Liver (tissue), 9 donors: ENCODE measurements around the gene NLRP4. TPM values are rescaled to one million over a fixed set of nuclear protein-coding genes. Genes with fewer than 3 reads are reported as not detected.

ENCODE experiments used
- DNase-seq: peaks from one replicate; pipeline ENCODE4 v3.0.0-alpha.2; 2017; ENCODE audit warnings: low spot score
- H3K27ac ChIP-seq, 2 donors: one replicate each; pipeline ENCODE4 v1.7.0; 2013; ENCODE audit warnings: inconsistent platforms in 2 of 2, low read length in 2 of 2, control low read depth in 1 of 2, low read depth in 1 of 2, mild to moderate bottlenecking in 1 of 2
- H3K27me3 ChIP-seq, 4 donors: one replicate each; pipeline versions ENCODE4 v1.6.1 to v1.7.0; 2013; ENCODE audit warnings: low read length in 3 of 4, inconsistent platforms in 1 of 4, mild to moderate bottlenecking in 1 of 4, moderate library complexity in 1 of 4; ENCODE audit not compliant: control insufficient read depth in 4 of 4, insufficient read depth in 4 of 4
- H3K36me3 ChIP-seq, 4 donors: one replicate each; pipeline versions ENCODE4 v1.6.1 to v1.7.0; 2013; ENCODE audit warnings: low read length in 3 of 4, mild to moderate bottlenecking in 3 of 4, low read depth in 1 of 4, moderate library complexity in 1 of 4; ENCODE audit not compliant: control insufficient read depth in 4 of 4, insufficient read depth in 3 of 4
- H3K4me1 ChIP-seq, 4 donors: one replicate each; pipeline versions ENCODE4 v1.6.1 to v1.7.0; 2013; ENCODE audit warnings: low read length in 3 of 4, mild to moderate bottlenecking in 3 of 4, moderate library complexity in 1 of 4; ENCODE audit not compliant: control insufficient read depth in 4 of 4, insufficient read depth in 4 of 4
- H3K4me3 ChIP-seq, 3 donors: one replicate each; pipeline versions ENCODE4 v1.6.1 to v1.7.0; 2013; ENCODE audit warnings: low read length in 3 of 3, control low read depth in 1 of 3, low read depth in 1 of 3, mild to moderate bottlenecking in 1 of 3
- H3K9ac ChIP-seq, 2 donors: one replicate each; pipeline ENCODE4 v1.7.0; 2013; ENCODE audit warnings: low read length in 2 of 2, mild to moderate bottlenecking in 2 of 2, moderate library complexity in 2 of 2, control low read depth in 1 of 2, low read depth in 1 of 2
- H3K9me3 ChIP-seq, 4 donors: one replicate each; pipeline versions ENCODE4 v1.6.1 to v1.7.0; 2013; ENCODE audit warnings: low read length in 3 of 4; ENCODE audit not compliant: control insufficient read depth in 4 of 4
- CTCF ChIP-seq: fragments of 150-350 bp; IDR thresholded peaks from 2 replicates; pipeline ENCODE4 v1.5.1; 2017; ENCODE audit warnings: improper control_type of control experiment, low read depth, low read length; ENCODE audit not compliant: missing input control
- FOXA1 ChIP-seq: IDR thresholded peaks from 2 replicates; pipeline ENCODE4 v1.6.1; 2016; ENCODE audit warnings: antibody characterized with exemption
- FOXA2 ChIP-seq: IDR thresholded peaks from 2 replicates; pipeline ENCODE4 v1.6.1; 2016; ENCODE audit warnings: antibody characterized with exemption
- GABPA ChIP-seq, 2 donors: IDR thresholded peaks in 1 of 2; conservative IDR thresholded peaks in 1 of 2; 2 replicates each; pipeline ENCODE4 v1.6.1; 2016; ENCODE audit warnings: antibody characterized with exemption in 2 of 2, mild to moderate bottlenecking in 1 of 2, moderate library complexity in 1 of 2
- HNF4A ChIP-seq, 2 donors: conservative IDR thresholded peaks; 2 replicates each; pipeline ENCODE4 v1.6.1; 2016; ENCODE audit warnings: antibody characterized with exemption in 2 of 2, mild to moderate bottlenecking in 2 of 2
- HNF4G ChIP-seq: IDR thresholded peaks from 2 replicates; pipeline ENCODE4 v1.6.1; 2016; ENCODE audit warnings: antibody characterized with exemption
- JUND ChIP-seq, 2 donors: IDR thresholded peaks; 2 replicates each; pipeline ENCODE4 v1.6.1; 2016; ENCODE audit warnings: antibody characterized with exemption in 2 of 2
- NR2F2 ChIP-seq: IDR thresholded peaks from 2 replicates; pipeline ENCODE4 v1.6.1; 2016; ENCODE audit warnings: antibody characterized with exemption
- RAD21 ChIP-seq, 2 donors: IDR thresholded peaks; 2 replicates each; pipeline ENCODE4 v1.6.1; 2016; ENCODE audit warnings: antibody characterized with exemption in 2 of 2, mild to moderate bottlenecking in 2 of 2
- REST ChIP-seq: IDR thresholded peaks from 2 replicates; pipeline ENCODE4 v1.6.1; 2016; ENCODE audit warnings: antibody characterized with exemption, mild to moderate bottlenecking
- RXRA ChIP-seq, 2 donors: IDR thresholded peaks; 2 replicates each; pipeline ENCODE4 v1.6.1; 2017 to 2018; ENCODE audit warnings: antibody characterized with exemption in 2 of 2, mild to moderate bottlenecking in 1 of 2
- SP1 ChIP-seq: IDR thresholded peaks from 2 replicates; pipeline ENCODE4 v1.6.1; 2018; ENCODE audit warnings: antibody characterized with exemption, mild to moderate bottlenecking
- YY1 ChIP-seq: IDR thresholded peaks from 2 replicates; pipeline ENCODE4 v1.6.1; 2016; ENCODE audit warnings: antibody characterized with exemption, mild to moderate bottlenecking
- WGBS: extraction: QIAGEN DNeasy Blood & Tissue Kit; methylation state at CpG from one replicate; pipeline ENCODE4 v1.1.7; 2013; 5-methylcytosine and 5-hydroxymethylcytosine counted together
- polyA plus RNA-seq, 2 donors: library from polyadenylated mRNA; stranded (reverse) in 1 of 2; unstranded in 1 of 2; fragments of 200-250 nt in 1 of 2; fragments of >200 nt in 1 of 2; fragmentation: Nextera tagmentation in 1 of 2; extraction: Ambion mirVana in 1 of 2; gene quantifications; one replicate each; pipeline versions ENCODE4 v1.2.1 to v1.2.3, GENCODE V29; 2013 to 2015
- total RNA-seq, 2 donors: library from RNA; depleted of rRNA; stranded (reverse); fragments of >200 nt; gene quantifications; one replicate each; pipeline ENCODE4 v1.2.3, GENCODE V29; 2014
- TF ChIP-seq, protein P1 (sequence below): IDR thresholded peaks from 2 replicates; pipeline ENCODE4 v1.6.1; 2016; ENCODE audit warnings: antibody characterized with exemption
- TF ChIP-seq, protein P2 (sequence below): IDR thresholded peaks from 2 replicates; pipeline ENCODE4 v1.6.1; 2016; ENCODE audit warnings: antibody characterized with exemption
- TF ChIP-seq, protein P3 (sequence below): IDR thresholded peaks from 2 replicates; pipeline ENCODE4 v1.6.1; 2016; ENCODE audit warnings: antibody characterized with exemption
- donor health status: healthy.
- donor health status: healthy.
- donor health status: healthy.
- donor health status: healthy.
- donor health status: healthy.

NLRP4 gene
- total RNA-seq (not detected), polyA plus RNA-seq (not detected)

- H3K4me3 ChIP-seq = no peak within 1 kb of the TSS
- H3K27me3 ChIP-seq = peaks cover 0 to 2% (median 0%) of the 10 kb centered on the region in 4 donors
- no peak for DNase-seq
- 87% methylated on average over 16 of the region's 16 CpGs for WGBS
- no peaks in the 10 kb centered on the region for H3K4me1 ChIP-seq
- H3K27ac ChIP-seq = no peak within 1 kb of the TSS
- TF ChIP-seq HNF4A (conservative IDR thresholded peaks at IDR 0.05) = no peak
- TF ChIP-seq RXRA (IDR thresholded peaks at IDR 0.05) = no peak
- no peak for TF ChIP-seq YY1
- no peak for TF ChIP-seq FOXA2
- no peak for TF ChIP-seq JUND (IDR thresholded peaks at IDR 0.05)
- no peak for TF ChIP-seq NR2F2
- TF ChIP-seq CTCF = no peak
- TF ChIP-seq REST = no peak
- TF ChIP-seq RAD21 (IDR thresholded peaks at IDR 0.05) = no peak
- TF ChIP-seq, protein P1, sequence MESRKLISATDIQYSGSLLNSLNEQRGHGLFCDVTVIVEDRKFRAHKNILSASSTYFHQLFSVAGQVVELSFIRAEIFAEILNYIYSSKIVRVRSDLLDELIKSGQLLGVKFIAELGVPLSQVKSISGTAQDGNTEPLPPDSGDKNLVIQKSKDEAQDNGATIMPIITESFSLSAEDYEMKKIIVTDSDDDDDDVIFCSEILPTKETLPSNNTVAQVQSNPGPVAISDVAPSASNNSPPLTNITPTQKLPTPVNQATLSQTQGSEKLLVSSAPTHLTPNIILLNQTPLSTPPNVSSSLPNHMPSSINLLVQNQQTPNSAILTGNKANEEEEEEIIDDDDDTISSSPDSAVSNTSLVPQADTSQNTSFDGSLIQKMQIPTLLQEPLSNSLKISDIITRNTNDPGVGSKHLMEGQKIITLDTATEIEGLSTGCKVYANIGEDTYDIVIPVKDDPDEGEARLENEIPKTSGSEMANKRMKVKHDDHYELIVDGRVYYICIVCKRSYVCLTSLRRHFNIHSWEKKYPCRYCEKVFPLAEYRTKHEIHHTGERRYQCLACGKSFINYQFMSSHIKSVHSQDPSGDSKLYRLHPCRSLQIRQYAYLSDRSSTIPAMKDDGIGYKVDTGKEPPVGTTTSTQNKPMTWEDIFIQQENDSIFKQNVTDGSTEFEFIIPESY = no peak
- TF ChIP-seq SP1 = no peak
- TF ChIP-seq, protein P2, sequence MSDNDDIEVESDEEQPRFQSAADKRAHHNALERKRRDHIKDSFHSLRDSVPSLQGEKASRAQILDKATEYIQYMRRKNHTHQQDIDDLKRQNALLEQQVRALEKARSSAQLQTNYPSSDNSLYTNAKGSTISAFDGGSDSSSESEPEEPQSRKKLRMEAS = no peak
- TF ChIP-seq HNF4G = no peak
- no peaks in the 10 kb centered on the region for H3K36me3 ChIP-seq
- peaks cover 0 to 2% (median 0%) of the 10 kb centered on the region in 4 donors for H3K9me3 ChIP-seq
- H3K9ac ChIP-seq = no peak within 1 kb of the TSS
Measured at GRCh38 chr19:55836340-55836739, at the start of gene NLRP4. TSS of gene NLRP4 (plus strand) at chr19:55836540. CDS start at chr19:55852081, 15,541 bp downstream.

DNA sequence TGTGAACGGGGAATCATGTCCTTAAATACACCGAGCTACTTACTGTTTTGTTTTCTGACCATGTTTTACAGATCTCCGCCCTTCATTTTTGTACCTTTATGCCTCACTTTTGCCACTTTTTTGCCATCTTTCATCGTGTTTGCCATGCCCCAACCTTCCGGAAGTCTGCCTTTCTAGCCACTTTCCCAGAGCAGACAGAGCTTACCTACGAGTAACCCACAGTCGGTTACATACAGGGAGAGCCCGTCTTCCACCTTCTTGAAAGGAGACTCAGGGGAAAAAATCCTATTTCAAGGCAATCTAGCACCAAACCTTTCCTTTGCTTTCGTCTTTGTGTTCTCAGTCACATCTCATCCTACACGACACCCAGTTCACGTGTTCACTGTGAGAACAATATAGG, 41.3 kb upstream of the NLRP4 start:
- H3K27ac ChIP-seq = no peak overlapping the region
- WGBS = 89% methylated on average over 11 of the region's 11 CpGs
- no peaks in the 10 kb centered on the region for H3K9me3 ChIP-seq
- H3K27me3 ChIP-seq = no peaks in the 10 kb centered on the region
- DNase-seq = no peak
- H3K36me3 ChIP-seq = no peaks in the 10 kb centered on the region
- H3K4me3 ChIP-seq = no peak overlapping the region
- H3K9ac ChIP-seq = no peak overlapping the region
- TF ChIP-seq FOXA1 = no peak
- TF ChIP-seq NR2F2 = no peak
- no peak for TF ChIP-seq JUND (IDR thresholded peaks at IDR 0.05)
- TF ChIP-seq GABPA (IDR thresholded peaks at IDR 0.05 in 1 of 2, conservative IDR thresholded peaks at IDR 0.05 in 1 of 2) = no peak
- TF ChIP-seq, protein P2 = no peak
- no peak for TF ChIP-seq YY1
- TF ChIP-seq FOXA2 = no peak
- TF ChIP-seq, protein P3, sequence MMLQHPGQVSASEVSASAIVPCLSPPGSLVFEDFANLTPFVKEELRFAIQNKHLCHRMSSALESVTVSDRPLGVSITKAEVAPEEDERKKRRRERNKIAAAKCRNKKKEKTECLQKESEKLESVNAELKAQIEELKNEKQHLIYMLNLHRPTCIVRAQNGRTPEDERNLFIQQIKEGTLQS = no peak
- TF ChIP-seq RAD21 (IDR thresholded peaks at IDR 0.05) = no peak
- no peak for TF ChIP-seq SP1
- TF ChIP-seq REST = no peak
- no peak for TF ChIP-seq HNF4A (conservative IDR thresholded peaks at IDR 0.05)
- no peak for TF ChIP-seq RXRA (IDR thresholded peaks at IDR 0.05)
- no peaks in the 10 kb centered on the region for H3K4me1 ChIP-seq
